Esophagus muscularis mucosa (tissue), 4 donors: Measurements from ENCODE around the gene KIF16B. TPM values are rescaled to one million over a fixed set of nuclear protein-coding genes. Genes with fewer than 3 reads are reported as not detected.
A peak's percentile ranks its signal among the peaks of the same experiment; 100 is the strongest.

Experiments
- DNase-seq: peaks from one replicate; pipeline ENCODE4 v3.0.0-alpha.2; 2017; ENCODE audit errors: extremely low spot score
- H3K27ac ChIP-seq, 4 donors: fragments of 200-600 bp; sonication (generic); replicated peaks in 1 of 4; 1 replicate in 3 of 4; 2 replicates in 1 of 4; pipeline ENCODE4 v1.5.1; 2016 to 2019; ENCODE audit warnings: mild to moderate bottlenecking in 1 of 4
- H3K27me3 ChIP-seq, 4 donors: fragments of 200-600 bp; sonication (generic); one replicate each; pipeline versions ENCODE4 v1.5.1 to v1.6.0; 2016 to 2019
- H3K36me3 ChIP-seq, 4 donors: fragments of 200-600 bp; sonication (generic); one replicate each; pipeline ENCODE4 v1.5.1; 2016 to 2019
- H3K4me1 ChIP-seq, 4 donors: fragments of 200-600 bp; sonication (generic); one replicate each; pipeline ENCODE4 v1.5.1; 2016 to 2019
- H3K4me3 ChIP-seq, 4 donors: fragments of 200-600 bp; sonication (generic); 1 replicate in 2 of 4; 2 replicates in 2 of 4; pipeline ENCODE4 v1.5.1; 2016 to 2019; ENCODE audit warnings: mild to moderate bottlenecking in 4 of 4, moderate library complexity in 1 of 4
- H3K9me3 ChIP-seq, 4 donors: fragments of 200-600 bp; sonication (generic); 1 replicate in 3 of 4; 2 replicates in 1 of 4; pipeline ENCODE4 v1.5.1; 2016 to 2019
- CTCF ChIP-seq, 3 experiments: fragments of 200-600 bp in 2 of 3; fragments of 450-650 bp in 1 of 3; sonication (generic) in 2 of 3; IDR thresholded peaks; one replicate each; pipeline ENCODE4 v1.5.1; 2017 to 2019; ENCODE audit warnings: antibody characterized with exemption in 3 of 3, mild to moderate bottlenecking in 2 of 3, moderate library complexity in 1 of 3
- EP300 ChIP-seq: sonication (generic); formaldehyde crosslinking; IDR thresholded peaks from one replicate; pipeline ENCODE4 v1.6.1; 2017; ENCODE audit warnings: antibody characterized with exemption
- POLR2A ChIP-seq: fragments of 450-650 bp; IDR thresholded peaks from one replicate; pipeline ENCODE4 v1.6.1; 2017; ENCODE audit warnings: antibody characterized with exemption, moderate library complexity, mild to moderate bottlenecking, low read depth
- POLR2AphosphoS5 ChIP-seq, 2 donors: sonication (generic); formaldehyde crosslinking; IDR thresholded peaks; one replicate each; pipeline ENCODE4 v1.6.1; 2017; ENCODE audit warnings: antibody characterized with exemption in 2 of 2
- WGBS: methylation state at CpG from one replicate; pipeline ENCODE4 v1.1.5; 2018; 5-methylcytosine and 5-hydroxymethylcytosine counted together
- intact Hi-C: fragments of 100-400 bp; cut with DNase I; formaldehyde crosslinking; loops from one replicate; pipeline ENCODE4 v1.15.1; 2023
- total RNA-seq, 4 donors: library from RNA; depleted of rRNA; stranded (reverse); fragments of >200 nt; gene quantifications; one replicate each; pipeline versions ENCODE4 v1.1.0 to v1.2.1, GENCODE V29; 2016

Gene KIF16B
- total RNA-seq, 4 donors from 2014 or later = 15.4 to 21.1 (median 19.3) TPM

DNA sequence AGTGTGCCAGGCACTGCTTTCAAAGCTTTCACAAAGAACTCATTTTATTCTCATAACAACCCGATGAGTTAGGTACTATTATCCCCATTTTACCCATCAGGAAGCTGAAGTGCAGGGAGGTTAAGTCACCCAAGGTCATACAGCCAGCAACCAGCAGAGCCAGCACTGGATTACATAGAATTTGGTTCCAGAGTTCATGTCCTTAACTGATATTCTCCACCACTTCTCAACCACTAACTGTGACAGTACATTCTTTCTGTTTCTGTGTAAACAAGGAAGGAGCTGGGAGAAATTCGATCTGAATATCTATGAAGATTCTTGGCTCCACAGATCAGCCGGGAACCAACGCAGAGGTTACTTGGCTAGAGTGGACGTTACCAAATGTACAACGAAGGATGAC lies 98.0 kb downstream of the KIF16B start:
- H3K4me3 ChIP-seq = no peak overlapping the region
- H3K27me3 ChIP-seq = no peaks in the 10 kb centered on the region
- TF ChIP-seq POLR2AphosphoS5 (IDR thresholded peaks at IDR 0.05) (no peak), EP300 (no peak), POLR2A (no peak), CTCF (IDR thresholded peaks at IDR 0.05) (no peak)
- H3K4me1 ChIP-seq = peaks cover 5 to 19% (median 13%) of the 10 kb centered on the region in 4 donors
- 55% methylated on average over 6 of the region's 6 CpGs for WGBS
- DNase-seq = no peak
- peak overlapping the region in 1 of 4 donors; percentile 43 for H3K27ac ChIP-seq
- peaks cover 0 to 12% (median 0%) of the 10 kb centered on the region in 4 donors for H3K36me3 ChIP-seq
- H3K9me3 ChIP-seq = no peaks in the 10 kb centered on the region
- intact Hi-C loops = no loop called here

GRCh38 chr20:16474363-16474762 lies 98.9 kb downstream of the KIF16B start:
- H3K4me1 ChIP-seq = peaks cover 5 to 19% (median 13%) of the 10 kb centered on the region in 4 donors
- intact Hi-C loops = no loop called here
- DNase-seq = no peak
- no peak overlapping the region for H3K27ac ChIP-seq
- TF ChIP-seq POLR2A = no peak
- no peak for TF ChIP-seq EP300
- no peak for TF ChIP-seq CTCF (IDR thresholded peaks at IDR 0.05)
- TF ChIP-seq POLR2AphosphoS5 (IDR thresholded peaks at IDR 0.05) = no peak
- H3K27me3 ChIP-seq = no peaks in the 10 kb centered on the region
- peaks cover 0 to 12% (median 0%) of the 10 kb centered on the region in 4 donors for H3K36me3 ChIP-seq
- no peaks in the 10 kb centered on the region for H3K9me3 ChIP-seq
- 88% methylated on average over 2 of the region's 2 CpGs for WGBS
- H3K4me3 ChIP-seq = no peak overlapping the region

GRCh38 chr20:16472045-16472872 lies 101.0 kb downstream of the KIF16B start:
- peaks cover 5 to 15% (median 13%) of the 10 kb centered on the region in 4 donors for H3K4me1 ChIP-seq
- no peaks in the 10 kb centered on the region for H3K9me3 ChIP-seq
- H3K4me3 ChIP-seq = no peak overlapping the region
- H3K27ac ChIP-seq = no peak overlapping the region
- no peak for DNase-seq
- H3K36me3 ChIP-seq = peaks cover 0 to 5% (median 0%) of the 10 kb centered on the region in 4 donors
- 88% methylated on average over 12 of the region's 12 CpGs for WGBS
- no peak for TF ChIP-seq POLR2AphosphoS5 (IDR thresholded peaks at IDR 0.05)
- no peak for TF ChIP-seq EP300
- no peak for TF ChIP-seq POLR2A
- TF ChIP-seq CTCF (IDR thresholded peaks at IDR 0.05) = no peak
- intact Hi-C loops = no loop called here
- H3K27me3 ChIP-seq = no peaks in the 10 kb centered on the region

GRCh38 chr20:16469395-16469905 lies 103.8 kb downstream of the KIF16B start:
- Histone ChIP-seq H3K4me1 (peaks cover 0 to under 1% (median 0%) of the 10 kb centered on the region in 4 donors), H3K4me3 (no peak overlapping the region), H3K9me3 (no peaks in the 10 kb centered on the region), H3K36me3 (peaks cover 0 to 5% (median 0%) of the 10 kb centered on the region in 4 donors), H3K27ac (no peak overlapping the region), H3K27me3 (no peaks in the 10 kb centered on the region)
- WGBS = 97% methylated on average over 5 of the region's 5 CpGs
- no peak for TF ChIP-seq POLR2A
- DNase-seq = no peak
- intact Hi-C loops = no loop called here

DNA sequence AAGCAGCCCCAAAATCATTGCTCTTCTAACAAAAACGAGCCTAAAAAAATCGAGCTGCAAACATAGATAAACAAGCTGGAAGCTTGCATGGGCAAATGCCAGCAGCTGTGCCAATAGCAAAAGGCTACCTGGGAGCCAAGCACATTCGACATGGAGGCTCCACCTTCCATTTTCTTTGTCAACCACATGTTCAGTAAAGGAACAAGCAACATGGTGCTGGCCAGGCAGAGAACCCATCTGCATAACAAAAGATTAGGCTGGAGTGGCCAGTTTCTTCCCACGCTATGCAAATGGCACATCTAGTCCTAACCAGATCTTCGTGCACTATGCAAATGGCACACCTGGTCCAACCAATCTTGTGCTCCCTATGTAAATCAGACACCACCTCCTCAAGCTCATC lies 110.5 kb downstream of the KIF16B start:
- Histone ChIP-seq H3K27ac (no peak overlapping the region), H3K27me3 (no peaks in the 10 kb centered on the region), H3K4me3 (no peak overlapping the region), H3K9me3 (no peaks in the 10 kb centered on the region), H3K4me1 (peaks cover 8 to 14% (median 12%) of the 10 kb centered on the region in 4 donors), H3K36me3 (no peaks in the 10 kb centered on the region)
- no peak for TF ChIP-seq POLR2A
- TF ChIP-seq CTCF (IDR thresholded peaks at IDR 0.05) = no peak
- TF ChIP-seq EP300 = no peak
- TF ChIP-seq POLR2AphosphoS5 (IDR thresholded peaks at IDR 0.05) = no peak
- WGBS = 80% methylated on average over 5 of the region's 5 CpGs
- DNase-seq = no peak
- intact Hi-C loops = no loop called here
